Tibial nerve (tissue), 4 donors: ENCODE results near the gene NUDT13.

Source experiments
- EP300 ChIP-seq, 2 donors: sonication (generic); formaldehyde crosslinking; IDR thresholded peaks; one replicate each; pipeline ENCODE4 v1.6.1; 2017; ENCODE audit warnings: antibody characterized with exemption in 2 of 2, mild to moderate bottlenecking in 1 of 2
- POLR2A ChIP-seq, 2 donors: fragments of 450-650 bp; IDR thresholded peaks; one replicate each; pipeline ENCODE4 v1.6.1; 2017; ENCODE audit warnings: antibody characterized with exemption in 2 of 2, mild to moderate bottlenecking in 2 of 2, moderate library complexity in 2 of 2
- TF ChIP-seq, protein P1 (sequence below), 5 experiments: fragments of 200-600 bp in 3 of 5; fragments of 450-650 bp in 2 of 5; sonication (generic) in 3 of 5; IDR thresholded peaks; one replicate each; pipeline ENCODE4 v1.5.1; 2016 to 2019; ENCODE audit warnings: antibody characterized with exemption in 5 of 5, mild to moderate bottlenecking in 3 of 5, moderate library complexity in 2 of 5

DNA sequence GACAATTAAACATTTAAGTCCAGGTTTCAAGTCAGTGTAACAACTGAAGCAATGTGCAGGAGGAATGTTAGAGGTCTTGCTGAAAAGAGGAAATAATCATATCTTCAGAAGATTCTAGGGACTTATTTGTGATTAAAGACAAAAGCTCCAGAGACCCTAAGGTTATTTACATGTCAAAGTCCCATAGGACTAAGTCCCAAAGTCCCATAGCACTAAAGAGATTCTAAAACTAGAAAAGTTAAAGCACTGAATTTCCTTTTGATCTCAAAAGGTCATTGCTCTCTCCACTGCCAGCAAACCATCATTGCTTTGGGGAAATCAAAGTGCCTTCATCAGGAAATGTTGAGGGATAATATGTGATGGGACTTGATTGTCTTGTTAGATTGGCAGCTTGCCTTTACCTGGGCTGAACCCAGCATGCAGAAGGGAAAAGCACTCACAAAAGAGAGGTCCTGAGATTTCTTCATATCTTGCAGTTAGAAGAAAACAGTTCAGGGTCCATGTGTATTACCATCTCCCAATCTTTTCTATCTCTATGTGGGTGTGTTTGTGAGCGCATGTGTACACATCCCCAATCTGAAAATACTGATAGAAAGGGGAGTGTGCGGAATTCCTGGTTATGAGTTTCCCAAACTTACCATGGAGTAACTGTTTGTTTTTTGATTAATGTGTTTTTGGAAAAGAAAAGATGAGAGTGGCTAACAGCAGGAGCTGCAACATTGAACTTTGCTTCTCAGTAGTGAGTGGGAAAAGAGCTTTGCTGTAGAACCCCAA, 21.8 kb downstream of the NUDT13 start:
- TF ChIP-seq POLR2A (IDR thresholded peaks at IDR 0.05) (no peak), EP300 (IDR thresholded peaks at IDR 0.05) (no peak)
- TF ChIP-seq, protein P1, sequence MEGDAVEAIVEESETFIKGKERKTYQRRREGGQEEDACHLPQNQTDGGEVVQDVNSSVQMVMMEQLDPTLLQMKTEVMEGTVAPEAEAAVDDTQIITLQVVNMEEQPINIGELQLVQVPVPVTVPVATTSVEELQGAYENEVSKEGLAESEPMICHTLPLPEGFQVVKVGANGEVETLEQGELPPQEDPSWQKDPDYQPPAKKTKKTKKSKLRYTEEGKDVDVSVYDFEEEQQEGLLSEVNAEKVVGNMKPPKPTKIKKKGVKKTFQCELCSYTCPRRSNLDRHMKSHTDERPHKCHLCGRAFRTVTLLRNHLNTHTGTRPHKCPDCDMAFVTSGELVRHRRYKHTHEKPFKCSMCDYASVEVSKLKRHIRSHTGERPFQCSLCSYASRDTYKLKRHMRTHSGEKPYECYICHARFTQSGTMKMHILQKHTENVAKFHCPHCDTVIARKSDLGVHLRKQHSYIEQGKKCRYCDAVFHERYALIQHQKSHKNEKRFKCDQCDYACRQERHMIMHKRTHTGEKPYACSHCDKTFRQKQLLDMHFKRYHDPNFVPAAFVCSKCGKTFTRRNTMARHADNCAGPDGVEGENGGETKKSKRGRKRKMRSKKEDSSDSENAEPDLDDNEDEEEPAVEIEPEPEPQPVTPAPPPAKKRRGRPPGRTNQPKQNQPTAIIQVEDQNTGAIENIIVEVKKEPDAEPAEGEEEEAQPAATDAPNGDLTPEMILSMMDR (IDR thresholded peaks at IDR 0.05), result no peak
